Stimulated activated CD8-positive, alpha-beta memory T cell treated with anti-CD3 and anti-CD28 coated beads, Interleukin-7, amount 100 ng/mL, for 24 hours (primary cell): ENCODE measurements around the gene SDC1.
"Not testable (repeated sequence)": the region's sequence is repeated elsewhere in the genome, so short reads cannot be mapped to it uniquely, and the experiment has no call there.

Experiments used
- DNase-seq: peaks from one replicate; pipeline ENCODE4 v3.0.0-alpha.2; 2020; ENCODE audit warnings: low read depth

Gene SDC1

GRCh38 chr2:20224716-20225293 is at the start of gene SDC1:
TSS of gene SDC1 (minus strand) at chr2:20225130. CDS start at chr2:20224867, 263 bp downstream.
- DNase-seq = no peak

GRCh38 chr2:20273042-20273441 is 48.1 kb upstream of the SDC1 start:
- no peak for DNase-seq

GRCh38 chr2:20268317-20268716 is 43.4 kb upstream of the SDC1 start:
- not testable (repeated sequence) for DNase-seq

- DNase-seq = no peak
Observed at GRCh38 chr2:20267529-20267928, 42.6 kb upstream of the SDC1 start.

- DNase-seq = no peak
Observed at GRCh38 chr2:20264629-20265028, 39.7 kb upstream of the SDC1 start.

GRCh38 chr2:20257411-20257810 is 32.5 kb upstream of the SDC1 start:
- DNase-seq = no peak

GRCh38 chr2:20254731-20255130 is 29.8 kb upstream of the SDC1 start:
- DNase-seq = no peak

- no peak for DNase-seq
Observed at GRCh38 chr2:20250436-20250835, 25.5 kb upstream of the SDC1 start.

GRCh38 chr2:20249170-20249569 is 24.2 kb upstream of the SDC1 start:
- DNase-seq = no peak

GRCh38 chr2:20247084-20247483 is 22.2 kb upstream of the SDC1 start:
- DNase-seq = no peak

GRCh38 chr2:20243637-20244036 is 18.7 kb upstream of the SDC1 start:
- DNase-seq = not testable (repeated sequence)

- no peak for DNase-seq
Observed at GRCh38 chr2:20242727-20243377, 17.9 kb upstream of the SDC1 start.

- no peak for DNase-seq
Observed at GRCh38 chr2:20241973-20242726, 17.2 kb upstream of the SDC1 start.

- DNase-seq = not testable (repeated sequence)
Observed at GRCh38 chr2:20240291-20240690, 15.4 kb upstream of the SDC1 start.

- DNase-seq = no peak
Observed at GRCh38 chr2:20236496-20236895, 11.6 kb upstream of the SDC1 start.

GRCh38 chr2:20235655-20236305 is 10.8 kb upstream of the SDC1 start:
- no peak for DNase-seq

- DNase-seq = not testable (repeated sequence)
Observed at GRCh38 chr2:20234597-20234996, 9.7 kb upstream of the SDC1 start.

- no peak for DNase-seq
Observed at GRCh38 chr2:20232837-20233207, 7.9 kb upstream of the SDC1 start.

- DNase-seq = no peak
Observed at GRCh38 chr2:20231598-20232026, 6.7 kb upstream of the SDC1 start.

GRCh38 chr2:20231159-20231558 is 6.2 kb upstream of the SDC1 start:
- DNase-seq = no peak

GRCh38 chr2:20230114-20230425 is 5.1 kb upstream of the SDC1 start:
- no peak for DNase-seq

- no peak for DNase-seq
Observed at GRCh38 chr2:20229322-20230113, 4.6 kb upstream of the SDC1 start.
